Natural killer cell (primary cell): ENCODE data around the gene CFAP206. TPM values are rescaled to one million over a fixed set of nuclear protein-coding genes. Genes with fewer than 3 reads are reported as not detected.

Source experiments
- ATAC-seq, 3 donors: fragments of 150-1000 bp in 2 of 3; fragments of 200-7000 bp in 1 of 3; cut with Tn5 transposase; 1 replicate in 1 of 3; 2 replicates in 2 of 3; pipeline ENCODE4 v1.10.0; 2021; ENCODE audit warnings: mild to moderate bottlenecking in 2 of 3, moderate library complexity in 2 of 3
- DNase-seq, 2 donors: peaks; one replicate each; pipeline versions ENCODE4 v3.0.0 to v3.0.0-alpha.2; 2013 to 2021; ENCODE audit warnings: mixed read lengths in 1 of 2
- H3K27ac ChIP-seq: one replicate; pipeline ENCODE4 v1.5.1; 2013; ENCODE audit warnings: mild to moderate bottlenecking, low read length
- H3K27me3 ChIP-seq: one replicate; pipeline ENCODE4 v1.6.1; 2013; ENCODE audit warnings: low read length; ENCODE audit not compliant: control insufficient read depth, insufficient read depth
- H3K36me3 ChIP-seq: one replicate; pipeline ENCODE4 v1.6.1; 2013; ENCODE audit warnings: low read length; ENCODE audit not compliant: control insufficient read depth, insufficient read depth
- H3K4me1 ChIP-seq: one replicate; pipeline ENCODE4 v1.6.1; 2013; ENCODE audit warnings: low read length; ENCODE audit not compliant: control insufficient read depth, insufficient read depth
- H3K4me3 ChIP-seq: one replicate; pipeline ENCODE4 v1.5.1; 2013; ENCODE audit warnings: low read length
- H3K9me3 ChIP-seq: one replicate; pipeline ENCODE4 v1.6.1; 2013; ENCODE audit warnings: low read length; ENCODE audit not compliant: control insufficient read depth, insufficient read depth
- H3K27ac Mint-ChIP-seq, 2 donors: one replicate each; pipeline ENCODE4 v1.8.0; 2022; ENCODE audit warnings: mild to moderate bottlenecking in 2 of 2, mixed read lengths in 2 of 2, moderate library complexity in 1 of 2
- H3K27me3 Mint-ChIP-seq, 2 donors: one replicate each; pipeline ENCODE4 v1.8.0; 2022; ENCODE audit warnings: low read depth in 2 of 2, mixed read lengths in 2 of 2
- H3K36me3 Mint-ChIP-seq: one replicate; pipeline ENCODE4 v1.8.0; 2022; ENCODE audit warnings: mixed read lengths
- H3K4me1 Mint-ChIP-seq, 2 donors: one replicate each; pipeline ENCODE4 v1.8.0; 2022; ENCODE audit warnings: mixed read lengths in 2 of 2
- H3K4me3 Mint-ChIP-seq: one replicate; pipeline ENCODE4 v1.8.0; 2022; ENCODE audit warnings: mild to moderate bottlenecking, moderate library complexity, mixed read lengths
- H3K9me3 Mint-ChIP-seq, 2 donors: one replicate each; pipeline ENCODE4 v1.8.0; 2022; ENCODE audit warnings: mixed read lengths in 2 of 2
- CTCF ChIP-seq: fragments of 200-600 bp; IDR thresholded peaks from one replicate; pipeline ENCODE4 v1.8.0; 2022; ENCODE audit warnings: antibody characterized with exemption
- WGBS: methylation state at CpG from one replicate; pipeline ENCODE4 v1.1.7; 2013; ENCODE audit warnings: missing lambda C conversion rate; ENCODE audit not compliant: insufficient coverage; 5-methylcytosine and 5-hydroxymethylcytosine counted together
- intact Hi-C: fragments of 100-400 bp; cut with micrococcal nuclease; formaldehyde crosslinking; loops from one replicate; pipeline ENCODE4 v1.14.2; 2022
- total RNA-seq, 4 donors: library from RNA; stranded (reverse); fragments of 120-200 nt in 1 of 4; gene quantifications; one replicate each; pipeline versions ENCODE4 v1.2.3 to v1.2.4, GENCODE V29; 2013 to 2022

CFAP206 gene
- total RNA-seq, 3 donors from 2014 or later (not counting 1 experiment from before 2014, with no cell fraction given) = not detected

GRCh38 chr6:87378947-87379346 is 28.8 kb upstream of the CFAP206 start:
- Histone ChIP-seq H3K27me3 (no peaks in the 10 kb centered on the region), H3K4me1 (no peaks in the 10 kb centered on the region), H3K4me3 (no peak overlapping the region), H3K9me3 (no peaks in the 10 kb centered on the region), H3K36me3 (no peaks in the 10 kb centered on the region), H3K27ac (no peak overlapping the region)
- WGBS = 32% methylated on average over 3 of the region's 4 CpGs
- H3K9me3 Mint-ChIP-seq = no peaks in the 10 kb centered on the region
- H3K27ac Mint-ChIP-seq = no peak overlapping the region
- H3K36me3 Mint-ChIP-seq = no peaks in the 10 kb centered on the region
- no peak for TF ChIP-seq CTCF
- DNase-seq = no peak
- no peak for ATAC-seq
- no peaks in the 10 kb centered on the region for H3K4me1 Mint-ChIP-seq
- H3K4me3 Mint-ChIP-seq = no peak overlapping the region
- intact Hi-C loops = no loop called here
- H3K27me3 Mint-ChIP-seq = no peaks in the 10 kb centered on the region

- Mint-ChIP-seq H3K4me3 (no peak overlapping the region), H3K27me3 (no peaks in the 10 kb centered on the region), H3K4me1 (no peaks in the 10 kb centered on the region), H3K9me3 (no peaks in the 10 kb centered on the region), H3K36me3 (no peaks in the 10 kb centered on the region), H3K27ac (no peak overlapping the region)
- Histone ChIP-seq H3K36me3 (no peaks in the 10 kb centered on the region), H3K9me3 (no peaks in the 10 kb centered on the region), H3K27ac (no peak overlapping the region), H3K4me3 (no peak overlapping the region), H3K4me1 (no peaks in the 10 kb centered on the region), H3K27me3 (no peaks in the 10 kb centered on the region)
- TF ChIP-seq CTCF = no peak
- DNase-seq = no peak
- WGBS = 97% methylated on average over 4 of the region's 5 CpGs
- intact Hi-C loops = no loop called here
- no peak for ATAC-seq
Observed at GRCh38 chr6:87382861-87383260, 24.9 kb upstream of the CFAP206 start.

- Histone ChIP-seq H3K27me3 (no peaks in the 10 kb centered on the region), H3K4me3 (no peak overlapping the region), H3K36me3 (no peaks in the 10 kb centered on the region), H3K4me1 (no peaks in the 10 kb centered on the region), H3K27ac (no peak overlapping the region), H3K9me3 (no peaks in the 10 kb centered on the region)
- intact Hi-C loops = no loop called here
- Mint-ChIP-seq H3K4me3 (no peak overlapping the region), H3K27me3 (no peaks in the 10 kb centered on the region), H3K4me1 (no peaks in the 10 kb centered on the region), H3K36me3 (no peaks in the 10 kb centered on the region), H3K9me3 (no peaks in the 10 kb centered on the region), H3K27ac (no peak overlapping the region)
- ATAC-seq = no peak
- no peak for DNase-seq
- 86% methylated on average over 1 of the region's 1 CpG for WGBS
- TF ChIP-seq CTCF = no peak
Observed at GRCh38 chr6:87384038-87384437, 23.7 kb upstream of the CFAP206 start.

GRCh38 chr6:87384449-87384848 is 23.3 kb upstream of the CFAP206 start:
- H3K27ac Mint-ChIP-seq = no peak overlapping the region
- H3K27me3 Mint-ChIP-seq = no peaks in the 10 kb centered on the region
- no peak for ATAC-seq
- intact Hi-C loops = no loop called here
- H3K36me3 Mint-ChIP-seq = no peaks in the 10 kb centered on the region
- no peak overlapping the region for H3K4me3 Mint-ChIP-seq
- no peak overlapping the region for H3K4me3 ChIP-seq
- H3K4me1 ChIP-seq = no peaks in the 10 kb centered on the region
- H3K36me3 ChIP-seq = no peaks in the 10 kb centered on the region
- no peak for TF ChIP-seq CTCF
- no peaks in the 10 kb centered on the region for H3K9me3 ChIP-seq
- no peak for DNase-seq
- 88% methylated on average over 2 of the region's 3 CpGs for whole genome bisulfite sequencing
- no peak overlapping the region for H3K27ac ChIP-seq
- no peaks in the 10 kb centered on the region for H3K4me1 Mint-ChIP-seq
- no peaks in the 10 kb centered on the region for H3K27me3 ChIP-seq
- H3K9me3 Mint-ChIP-seq = no peaks in the 10 kb centered on the region
